B cell (primary cell): ENCODE results near the gene ZFR. TPM values are rescaled to one million over a fixed set of nuclear protein-coding genes. Genes with fewer than 3 reads are reported as not detected.

Source experiments
- ATAC-seq: fragments of 200-7000 bp; cut with Tn5 transposase; one replicate; pipeline ENCODE4 v1.10.0; 2021; ENCODE audit warnings: low read depth, mild to moderate bottlenecking, moderate number of reproducible peaks, moderate library complexity
- CTCF ChIA-PET: fragments of 350-600 bp; sonication (Branson Sonifier 250); formaldehyde crosslinking; loops from one replicate; lab custom pipeline; 2021; ENCODE audit warnings: antibody characterized with exemption, inconsistent platforms; lab: Charles Lee
- POLR2A ChIA-PET: fragments of 350-600 bp; sonication (Branson Sonifier 250); formaldehyde crosslinking; loops from one replicate; lab custom pipeline; 2021; ENCODE audit warnings: antibody characterized with exemption; lab: Charles Lee
- DNase-seq: peaks from one replicate; pipeline ENCODE4 v3.0.0; 2013
- H2AFZ ChIP-seq: 2 replicates; pipeline ENCODE4 v1.6.1; 2012; ENCODE audit warnings: mild to moderate bottlenecking, low read depth, low read length; ENCODE audit not compliant: insufficient read depth, poor library complexity, severe bottlenecking
- H3K27ac ChIP-seq, 2 donors: 1 replicate in 1 of 2; 2 replicates in 1 of 2; pipeline ENCODE4 v1.5.1; 2012 to 2013; ENCODE audit warnings: low read length in 2 of 2, mild to moderate bottlenecking in 2 of 2, moderate library complexity in 1 of 2
- H3K27me3 ChIP-seq, 4 experiments: fragments of 200-600 bp in 1 of 4; sonication (generic) in 1 of 4; replicated peaks in 1 of 4; 1 replicate in 2 of 4; 2 replicates in 2 of 4; pipeline versions ENCODE4 v1.6.1 to v1.7.0; 2013 to 2016; ENCODE audit warnings: low read length in 3 of 4, mild to moderate bottlenecking in 2 of 4, mixed read lengths in 1 of 4, moderate library complexity in 1 of 4; ENCODE audit not compliant: insufficient read depth in 4 of 4, control insufficient read depth in 3 of 4; ENCODE audit errors: control extremely low read depth in 1 of 4
- H3K36me3 ChIP-seq, 2 experiments: replicated peaks in 1 of 2; 1 replicate in 1 of 2; 2 replicates in 1 of 2; pipeline versions ENCODE4 v1.6.1 to v1.7.1; 2013; ENCODE audit warnings: low read length in 1 of 2; ENCODE audit not compliant: insufficient read depth in 2 of 2, control insufficient read depth in 1 of 2; ENCODE audit errors: control extremely low read depth in 1 of 2, extremely low read depth in 1 of 2
- H3K4me1 ChIP-seq, 2 donors: fragments of 200-600 bp in 1 of 2; sonication (generic) in 1 of 2; 1 replicate in 1 of 2; 2 replicates in 1 of 2; pipeline versions ENCODE4 v1.5.1 to v1.6.1; 2013 to 2017; ENCODE audit warnings: low read length in 2 of 2; ENCODE audit not compliant: control insufficient read depth in 2 of 2, insufficient read depth in 2 of 2
- H3K4me2 ChIP-seq: replicated peaks from 2 replicates; pipeline ENCODE3; 2012; ENCODE audit warnings: mild to moderate bottlenecking, low read depth, low read length; ENCODE audit not compliant: poor library complexity, severe bottlenecking
- H3K4me3 ChIP-seq, 5 experiments: fragments of 200-600 bp in 1 of 5; sonication (generic) in 1 of 5; 1 replicate in 3 of 5; 2 replicates in 2 of 5; pipeline versions ENCODE4 v1.5.1 to v1.7.0; 2011 to 2016; ENCODE audit warnings: low read length in 4 of 5, mild to moderate bottlenecking in 4 of 5, low read depth in 2 of 5, control low read depth in 1 of 5, moderate library complexity in 1 of 5; ENCODE audit not compliant: insufficient read depth in 1 of 5; ENCODE audit errors: control extremely low read depth in 1 of 5, extremely low read depth in 1 of 5
- H3K79me2 ChIP-seq: fragments of 200-600 bp; sonication (generic); one replicate; pipeline ENCODE4 v1.6.0; 2016; ENCODE audit warnings: low read length; ENCODE audit not compliant: control insufficient read depth, insufficient read depth
- H3K9ac ChIP-seq: fragments of 200-600 bp; sonication (generic); 2 replicates; pipeline ENCODE4 v1.6.1; 2017; ENCODE audit warnings: mild to moderate bottlenecking, low read length, moderate library complexity
- H3K9me3 ChIP-seq, 3 donors: one replicate each; pipeline versions ENCODE4 v1.6.1 to v1.7.1; 2013; ENCODE audit warnings: low read length in 2 of 3; ENCODE audit not compliant: control insufficient read depth in 2 of 3, insufficient read depth in 1 of 3; ENCODE audit errors: control extremely low read depth in 1 of 3
- H4K20me1 ChIP-seq: 2 replicates; pipeline ENCODE4 v1.6.0; 2012; ENCODE audit warnings: mild to moderate bottlenecking, low read length; ENCODE audit not compliant: insufficient read depth, control insufficient read depth, poor library complexity, severe bottlenecking
- H3K27ac Mint-ChIP-seq: one replicate; pipeline ENCODE4 v1.8.0; 2021; ENCODE audit warnings: mixed read lengths
- H3K27me3 Mint-ChIP-seq: one replicate; pipeline ENCODE4 v1.8.0; 2021; ENCODE audit warnings: mixed read lengths
- H3K4me1 Mint-ChIP-seq: one replicate; pipeline ENCODE4 v1.8.0; 2021; ENCODE audit warnings: mixed read lengths
- H3K4me3 Mint-ChIP-seq: one replicate; pipeline ENCODE4 v1.8.0; 2021; ENCODE audit warnings: mixed read lengths
- H3K9me3 Mint-ChIP-seq: one replicate; pipeline ENCODE4 v1.8.0; 2022; ENCODE audit warnings: mixed read lengths; ENCODE audit not compliant: insufficient read depth
- EZH2 ChIP-seq: IDR thresholded peaks from 2 replicates; pipeline ENCODE4 v1.6.1; 2012; ENCODE audit warnings: borderline replicate concordance, low read depth, mild to moderate bottlenecking, moderate library complexity, low read length; ENCODE audit not compliant: insufficient read depth, poor library complexity, severe bottlenecking
- WGBS: methylation state at CpG from one replicate; pipeline ENCODE4 v1.1.5; 2013; ENCODE audit warnings: missing lambda C conversion rate; ENCODE audit not compliant: insufficient coverage; 5-methylcytosine and 5-hydroxymethylcytosine counted together
- intact Hi-C: fragments of 100-400 bp; cut with micrococcal nuclease; formaldehyde crosslinking; loops from one replicate; pipeline ENCODE4 v1.10.0; 2022
- polyA plus RNA-seq: library from polyadenylated mRNA; depleted of rRNA; stranded (reverse); fragments of >200 nt; gene quantifications from 2 replicates; pipeline ENCODE4 v1.2.3, GENCODE V29; 2012
- total RNA-seq, 2 donors: library from RNA; stranded (reverse); fragments of 120-200 nt in 1 of 2; gene quantifications; 1 replicate in 1 of 2; 2 replicates in 1 of 2; pipeline versions ENCODE4 v1.2.3 to v1.2.4, GENCODE V29; 2013 to 2022
- TF ChIP-seq, protein P1 (sequence below): fragments of 200-600 bp; IDR thresholded peaks from one replicate; pipeline ENCODE4 v1.8.0; 2022; ENCODE audit warnings: antibody characterized with exemption, mild to moderate bottlenecking

ZFR gene
- total and polyA plus RNA-seq, 2 donors (not counting 1 experiment from before 2014, with no cell fraction given): 31.4 to 69.0 TPM

DNA sequence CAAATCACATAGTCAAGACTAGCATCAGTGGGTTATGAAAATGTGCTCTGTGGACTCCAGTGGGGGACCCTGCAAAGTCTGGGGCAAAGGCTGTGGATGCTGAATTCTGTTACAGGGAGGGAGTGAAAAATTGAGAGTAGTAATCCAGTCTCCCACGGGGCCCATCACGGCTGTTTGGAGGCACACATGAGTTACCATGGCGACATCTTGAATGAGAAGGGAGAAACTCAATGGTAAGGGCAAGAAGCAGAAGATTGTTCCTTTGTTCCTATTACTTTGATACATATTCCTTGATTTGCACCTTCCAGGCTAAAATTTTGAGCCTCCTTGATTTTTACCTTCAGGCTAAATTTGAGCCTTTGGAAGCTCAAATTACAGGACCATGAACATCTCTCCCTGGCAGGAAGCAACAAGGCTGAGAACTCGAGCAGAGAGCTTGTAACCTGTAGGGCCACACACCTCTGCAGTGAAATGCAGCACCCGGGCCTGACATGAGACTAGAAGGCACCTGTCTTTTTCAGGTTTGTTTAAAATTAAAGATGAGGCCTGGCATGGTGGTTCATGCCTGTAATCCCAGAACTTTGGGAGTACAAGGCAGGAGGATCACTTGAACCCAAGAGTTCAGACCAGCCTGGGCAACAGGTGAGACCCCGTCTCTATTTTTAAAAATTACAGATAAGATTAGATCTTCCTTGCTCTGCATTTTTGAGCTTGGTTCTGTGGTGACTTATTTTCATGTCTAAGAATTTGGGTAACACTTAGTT lies 31.0 kb upstream of the ZFR start:
- DNase-seq (no peak), ATAC-seq (no peak)
- Histone ChIP-seq H3K9ac (no peak overlapping the region), H3K36me3 (no peaks in the 10 kb centered on the region), H4K20me1 (no peaks in the 10 kb centered on the region), H2AFZ (no peak overlapping the region), H3K9me3 (no peaks in the 10 kb centered on the region), H3K4me1 (no peaks in the 10 kb centered on the region), H3K27me3 (no peaks in the 10 kb centered on the region), H3K4me2 (no peak overlapping the region), H3K27ac (no peak overlapping the region), H3K79me2 (no peaks in the 10 kb centered on the region), H3K4me3 (no peak overlapping the region)
- no peaks in the 10 kb centered on the region for H3K4me1 Mint-ChIP-seq
- CTCF ChIA-PET: interaction anchor here (1.3 to 2.6 kb wide), 2 partner anchors 14 to 115 kb away, joined by 3 to 10 read pairs; no protein-coding TSS in a partner anchor
- no peak for TF ChIP-seq EZH2
- intact Hi-C loops: no loop called here
- H3K9me3 Mint-ChIP-seq: no peaks in the 10 kb centered on the region
- 83% methylated on average over 4 of the region's 6 CpGs for WGBS
- POLR2A ChIA-PET: no interaction called here
- H3K27me3 Mint-ChIP-seq: no peaks in the 10 kb centered on the region
- no peak overlapping the region for H3K4me3 Mint-ChIP-seq
- no peak overlapping the region for H3K27ac Mint-ChIP-seq

DNA sequence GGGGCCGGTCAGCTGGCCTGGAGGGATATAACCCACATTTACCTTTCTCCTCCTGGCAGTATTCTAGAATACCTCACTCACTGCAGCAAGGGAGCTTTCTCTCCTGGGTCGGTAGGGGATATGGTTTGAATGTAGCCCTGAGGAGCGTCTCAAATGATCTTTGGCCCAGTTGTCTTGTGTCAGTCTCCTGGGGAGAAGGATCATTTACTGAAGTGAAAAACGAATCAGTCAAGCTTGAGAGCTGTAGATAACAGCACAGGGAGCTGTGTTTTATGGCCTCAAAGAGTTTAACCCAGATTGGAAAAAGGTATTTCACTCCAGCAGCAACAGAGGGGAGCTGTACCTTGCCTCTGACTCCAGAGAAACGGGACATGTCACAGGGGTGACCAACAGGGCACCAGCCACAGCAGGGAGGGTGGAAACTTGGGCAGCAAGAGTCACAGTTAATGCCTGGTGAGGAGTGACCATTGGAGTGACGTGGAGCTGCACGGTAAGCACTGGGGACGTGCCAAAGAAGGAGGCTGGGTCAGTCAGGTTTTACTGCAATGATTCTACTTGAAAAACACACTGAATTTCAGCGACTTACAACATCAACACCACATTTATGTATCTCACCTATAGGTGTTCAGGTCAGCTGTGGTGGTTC lies 29.8 kb upstream of the ZFR start:
- no peaks in the 10 kb centered on the region for H3K27me3 Mint-ChIP-seq
- no peaks in the 10 kb centered on the region for H3K4me1 Mint-ChIP-seq
- ChIA-PET CTCF (interaction anchor here (0.7 to 2.6 kb wide), 3 partner anchors 8 to 116 kb away, joined by 3 to 10 read pairs (median 4); no protein-coding TSS in a partner anchor), POLR2A (no interaction called here)
- Histone ChIP-seq H3K27ac (no peak overlapping the region), H3K9me3 (no peaks in the 10 kb centered on the region), H2AFZ (no peak overlapping the region), H3K36me3 (no peaks in the 10 kb centered on the region), H3K4me3 (no peak overlapping the region), H4K20me1 (no peaks in the 10 kb centered on the region), H3K79me2 (no peaks in the 10 kb centered on the region), H3K4me2 (no peak overlapping the region), H3K9ac (no peak overlapping the region), H3K4me1 (no peaks in the 10 kb centered on the region), H3K27me3 (no peaks in the 10 kb centered on the region)
- no peaks in the 10 kb centered on the region for H3K9me3 Mint-ChIP-seq
- no peak overlapping the region for H3K4me3 Mint-ChIP-seq
- WGBS: 83% methylated on average over 6 of the region's 9 CpGs
- ATAC-seq (no peak), DNase-seq (no peak)
- H3K27ac Mint-ChIP-seq: no peak overlapping the region
- intact Hi-C loops: no loop called here
- TF ChIP-seq, protein P1, sequence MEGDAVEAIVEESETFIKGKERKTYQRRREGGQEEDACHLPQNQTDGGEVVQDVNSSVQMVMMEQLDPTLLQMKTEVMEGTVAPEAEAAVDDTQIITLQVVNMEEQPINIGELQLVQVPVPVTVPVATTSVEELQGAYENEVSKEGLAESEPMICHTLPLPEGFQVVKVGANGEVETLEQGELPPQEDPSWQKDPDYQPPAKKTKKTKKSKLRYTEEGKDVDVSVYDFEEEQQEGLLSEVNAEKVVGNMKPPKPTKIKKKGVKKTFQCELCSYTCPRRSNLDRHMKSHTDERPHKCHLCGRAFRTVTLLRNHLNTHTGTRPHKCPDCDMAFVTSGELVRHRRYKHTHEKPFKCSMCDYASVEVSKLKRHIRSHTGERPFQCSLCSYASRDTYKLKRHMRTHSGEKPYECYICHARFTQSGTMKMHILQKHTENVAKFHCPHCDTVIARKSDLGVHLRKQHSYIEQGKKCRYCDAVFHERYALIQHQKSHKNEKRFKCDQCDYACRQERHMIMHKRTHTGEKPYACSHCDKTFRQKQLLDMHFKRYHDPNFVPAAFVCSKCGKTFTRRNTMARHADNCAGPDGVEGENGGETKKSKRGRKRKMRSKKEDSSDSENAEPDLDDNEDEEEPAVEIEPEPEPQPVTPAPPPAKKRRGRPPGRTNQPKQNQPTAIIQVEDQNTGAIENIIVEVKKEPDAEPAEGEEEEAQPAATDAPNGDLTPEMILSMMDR: no peak
- TF ChIP-seq EZH2: no peak
